ENCODE measurements around the gene HK1. TPM values are rescaled to one million over a fixed set of nuclear protein-coding genes. Genes with fewer than 3 reads are reported as not detected.
A peak's percentile ranks its signal among the peaks of the same experiment; 100 is the strongest.

Gene HK1
- total RNA-seq, 1 experiment from 2014 or later = 98.8 TPM

DNA sequence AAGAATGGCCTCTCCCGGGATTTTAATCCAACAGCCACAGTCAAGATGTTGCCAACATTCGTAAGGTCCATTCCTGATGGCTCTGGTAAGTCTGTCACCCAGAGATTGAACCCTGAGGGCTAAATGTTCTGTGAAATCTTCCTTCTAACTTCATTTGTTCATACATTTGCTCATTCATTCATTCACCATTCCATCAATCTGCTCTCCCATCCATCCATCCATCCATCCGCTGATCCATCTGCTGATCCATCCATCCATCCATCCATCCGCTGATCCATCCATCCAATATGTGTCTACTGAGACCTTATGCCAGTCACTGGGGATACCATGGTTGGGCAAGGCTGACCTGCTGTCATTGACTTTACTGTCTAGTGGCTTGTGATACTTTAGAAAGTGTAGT, 65.6 kb downstream of the HK1 start:
- Histone ChIP-seq H3K79me1 (ENCODE audit: insufficient read depth, low read depth, low read length, poor library complexity, severe bottlenecking) (peaks cover 3% of the 10 kb centered on the region), H3K14ac (ENCODE audit: insufficient read depth, low read length) (no peak overlapping the region), H2AFZ (ENCODE audit: low read length) (no peak overlapping the region), H2BK20ac (ENCODE audit: low read depth, low read length, poor library complexity, severe bottlenecking) (no peak overlapping the region), H4K20me1 (ENCODE audit: control insufficient read depth, insufficient read depth, insufficient read length) (no peaks in the 10 kb centered on the region), H2BK12ac (ENCODE audit: insufficient read length, low read depth, low read length) (no peak overlapping the region), H3T11ph (ENCODE audit: low read length) (no peak overlapping the region), H3K23ac (ENCODE audit: insufficient read length, low read depth, low read length) (no peak overlapping the region), H4K5ac (ENCODE audit: insufficient read length, low read depth, low read length) (no peak overlapping the region), H3K4me1 (ENCODE audit: insufficient read depth, low read length) (peaks cover 21% of the 10 kb centered on the region; the same call in 1 of the 2 replicates), H3K9me3 (ENCODE audit: control insufficient read depth, low read depth, low read length) (no peaks in the 10 kb centered on the region), H2BK5ac (ENCODE audit: insufficient read length, low read length) (no peak overlapping the region), H2BK120ac (ENCODE audit: low read depth, low read length, poor library complexity, severe bottlenecking) (no peak overlapping the region), H4K8ac (replicated peaks; ENCODE audit: insufficient read length, low read depth, low read length) (no peak overlapping the region), H3K4ac (ENCODE audit: low read depth, low read length) (no peak overlapping the region), H3K27me3 (ENCODE audit: insufficient read depth, low read length) (no peaks in the 10 kb centered on the region), H2BK15ac (ENCODE audit: low read depth, low read length) (no peak overlapping the region), H4K91ac (ENCODE audit: insufficient read length, low read depth, low read length) (no peak overlapping the region), H3K4me2 (ENCODE audit: insufficient read depth, insufficient read length, low read length) (no peak overlapping the region), H3K56ac (ENCODE audit: insufficient read length, low read depth, low read length) (no peak overlapping the region), H3K18ac (ENCODE audit: insufficient read length, low read depth, low read length) (no peak overlapping the region), H3K27ac (ENCODE audit: insufficient read length, low read depth, low read length) (no peak overlapping the region), H3K79me2 (ENCODE audit: insufficient read depth, low read length) (peaks cover 29% of the 10 kb centered on the region; the same call in 1 of the 2 replicates), H2AK5ac (ENCODE audit: insufficient read length, low read length) (no peak overlapping the region), H3K23me2 (ENCODE audit: insufficient read length, low read depth, low read length, poor library complexity, severe bottlenecking) (no peaks in the 10 kb centered on the region), H3K9ac (ENCODE audit: extremely low read depth, insufficient read length, low read length) (no peak overlapping the region)
- H3K9me3 Mint-ChIP-seq = no peaks in the 10 kb centered on the region
- peaks cover 18 to 23% (median 19%) of the 10 kb centered on the region in 3 experiments for H3K36me3 Mint-ChIP-seq (ENCODE audit: insufficient read depth in 1 of 3, low read depth in 3 of 3)
- H3K4me1 Mint-ChIP-seq = peaks cover 58 to 62% of the 10 kb centered on the region in 2 experiments
- TF ChIP-seq, protein P1, sequence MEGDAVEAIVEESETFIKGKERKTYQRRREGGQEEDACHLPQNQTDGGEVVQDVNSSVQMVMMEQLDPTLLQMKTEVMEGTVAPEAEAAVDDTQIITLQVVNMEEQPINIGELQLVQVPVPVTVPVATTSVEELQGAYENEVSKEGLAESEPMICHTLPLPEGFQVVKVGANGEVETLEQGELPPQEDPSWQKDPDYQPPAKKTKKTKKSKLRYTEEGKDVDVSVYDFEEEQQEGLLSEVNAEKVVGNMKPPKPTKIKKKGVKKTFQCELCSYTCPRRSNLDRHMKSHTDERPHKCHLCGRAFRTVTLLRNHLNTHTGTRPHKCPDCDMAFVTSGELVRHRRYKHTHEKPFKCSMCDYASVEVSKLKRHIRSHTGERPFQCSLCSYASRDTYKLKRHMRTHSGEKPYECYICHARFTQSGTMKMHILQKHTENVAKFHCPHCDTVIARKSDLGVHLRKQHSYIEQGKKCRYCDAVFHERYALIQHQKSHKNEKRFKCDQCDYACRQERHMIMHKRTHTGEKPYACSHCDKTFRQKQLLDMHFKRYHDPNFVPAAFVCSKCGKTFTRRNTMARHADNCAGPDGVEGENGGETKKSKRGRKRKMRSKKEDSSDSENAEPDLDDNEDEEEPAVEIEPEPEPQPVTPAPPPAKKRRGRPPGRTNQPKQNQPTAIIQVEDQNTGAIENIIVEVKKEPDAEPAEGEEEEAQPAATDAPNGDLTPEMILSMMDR (conservative IDR thresholded peaks at IDR 0.05) = no peak
- DNase-seq = no peak
- H3K4me3 Mint-ChIP-seq = no peak overlapping the region
- no CpG with 5 or more reads among the region's 4 CpGs for WGBS (ENCODE audit: extremely low coverage, insufficient read length, low lambda C conversion rate)
- H3K27me3 Mint-ChIP-seq (ENCODE audit: low read depth) = no peaks in the 10 kb centered on the region; the same call in 1 of the 2 replicates
- peak overlapping the region in 2 of 3 experiments; percentile 0 to 70; a peak in 1 of 7 replicates for H3K27ac Mint-ChIP-seq

Data from H9 (cell line).